GM21737 (cell line): Measurements from ENCODE around the gene ACP6.
"Not testable (repeated sequence)": the region's sequence is repeated elsewhere in the genome, so short reads cannot be mapped to it uniquely, and the experiment has no call there.

ENCODE experiments used
- ATAC-seq: cut with Tn5 transposase; IDR thresholded peaks from one replicate; pipeline ENCODE4 v1.9.1; 2021; ENCODE audit warnings: mild to moderate bottlenecking, moderate library complexity; ENCODE audit not compliant: unreplicated experiment

The ACP6 gene

GRCh38 chr1:147624011-147624410, 46.3 kb downstream of the ACP6 start:
- ATAC-seq = no peak

- no peak for ATAC-seq
Measured at GRCh38 chr1:147622731-147623130, 47.6 kb downstream of the ACP6 start.

- ATAC-seq = no peak
Measured at GRCh38 chr1:147620543-147620942, 49.8 kb downstream of the ACP6 start.

GRCh38 chr1:147619741-147620140, 50.6 kb downstream of the ACP6 start:
- no peak for ATAC-seq

- no peak for ATAC-seq
Measured at GRCh38 chr1:147618771-147619170, 51.6 kb downstream of the ACP6 start.

GRCh38 chr1:147618077-147618569, 52.2 kb downstream of the ACP6 start:
- ATAC-seq = no peak

GRCh38 chr1:147614966-147615365, 55.4 kb downstream of the ACP6 start:
- ATAC-seq = not testable (repeated sequence)

- no peak for ATAC-seq
Measured at GRCh38 chr1:147613506-147613905, 56.8 kb downstream of the ACP6 start.

- ATAC-seq = no peak
Measured at GRCh38 chr1:147612366-147612765, 58.0 kb downstream of the ACP6 start.

GRCh38 chr1:147611586-147611985, 58.7 kb downstream of the ACP6 start:
- no peak for ATAC-seq

GRCh38 chr1:147611021-147611426, 59.3 kb downstream of the ACP6 start:
- peak; percentile 63 for ATAC-seq

- ATAC-seq = no peak
Measured at GRCh38 chr1:147609358-147609757, 61.0 kb downstream of the ACP6 start.

GRCh38 chr1:147608596-147608995, 61.7 kb downstream of the ACP6 start:
- no peak for ATAC-seq

GRCh38 chr1:147605591-147605990, 64.7 kb downstream of the ACP6 start:
- no peak for ATAC-seq

- no peak for ATAC-seq
Measured at GRCh38 chr1:147603986-147604385, 66.3 kb downstream of the ACP6 start.

- ATAC-seq = no peak
Measured at GRCh38 chr1:147600119-147601111, 69.9 kb downstream of the ACP6 start.

- ATAC-seq = peak; percentile 72
Measured at GRCh38 chr1:147599362-147600118, 70.8 kb downstream of the ACP6 start.

GRCh38 chr1:147598621-147599361, 71.5 kb downstream of the ACP6 start:
- peak; percentile 6 for ATAC-seq

- ATAC-seq = no peak
Measured at GRCh38 chr1:147597010-147597409, 73.3 kb downstream of the ACP6 start.
